Skeletal muscle satellite cell (primary cell): ENCODE results near the gene CCDC88C.

ENCODE experiments used
- H3K27me3 ChIP-seq: 2 replicates; pipeline ENCODE4 v1.7.0; 2013; ENCODE audit warnings: low read length; ENCODE audit not compliant: control insufficient read depth, insufficient read depth
- H3K36me3 ChIP-seq: 2 replicates; pipeline ENCODE4 v1.7.0; 2013; ENCODE audit warnings: mild to moderate bottlenecking, control low read depth, low read length; ENCODE audit not compliant: insufficient read depth
- H3K4me1 ChIP-seq: 2 replicates; pipeline ENCODE4 v1.7.0; 2013; ENCODE audit warnings: low read length; ENCODE audit not compliant: control insufficient read depth, insufficient read depth
- H3K4me2 ChIP-seq: 2 replicates; pipeline ENCODE4 v1.7.0; 2013; ENCODE audit warnings: mild to moderate bottlenecking, low read length
- H3K4me3 ChIP-seq: 2 replicates; pipeline ENCODE4 v1.7.0; 2013; ENCODE audit warnings: low read length
- H3K9ac ChIP-seq: 2 replicates; pipeline ENCODE4 v1.7.0; 2013; ENCODE audit warnings: mild to moderate bottlenecking, low read depth, low read length, moderate library complexity
- H3K9me3 ChIP-seq: replicated peaks from 2 replicates; pipeline ENCODE4 v1.7.0; 2013; ENCODE audit warnings: mild to moderate bottlenecking, control low read depth, low read length

Gene CCDC88C

GRCh38 chr14:91311284-91311662, 106.3 kb downstream of the CCDC88C start:
- no peaks in the 10 kb centered on the region for H3K9me3 ChIP-seq
- no peak overlapping the region for H3K4me3 ChIP-seq
- no peaks in the 10 kb centered on the region for H3K27me3 ChIP-seq
- H3K4me2 ChIP-seq, result no peak overlapping the region
- no peaks in the 10 kb centered on the region for H3K36me3 ChIP-seq
- H3K4me1 ChIP-seq, result no peaks in the 10 kb centered on the region
- no peak overlapping the region for H3K9ac ChIP-seq

- no peaks in the 10 kb centered on the region for H3K9me3 ChIP-seq
- H3K4me2 ChIP-seq, result no peak overlapping the region
- no peaks in the 10 kb centered on the region for H3K4me1 ChIP-seq
- H3K36me3 ChIP-seq, result no peaks in the 10 kb centered on the region
- H3K27me3 ChIP-seq, result no peaks in the 10 kb centered on the region
- no peak overlapping the region for H3K9ac ChIP-seq
- H3K4me3 ChIP-seq, result no peak overlapping the region
Observed at GRCh38 chr14:91310606-91311283, 106.9 kb downstream of the CCDC88C start.

- H3K27me3 ChIP-seq, result no peaks in the 10 kb centered on the region
- no peaks in the 10 kb centered on the region for H3K9me3 ChIP-seq
- no peaks in the 10 kb centered on the region for H3K36me3 ChIP-seq
- no peaks in the 10 kb centered on the region for H3K4me1 ChIP-seq
- H3K9ac ChIP-seq, result no peak overlapping the region
- no peak overlapping the region for H3K4me3 ChIP-seq
- H3K4me2 ChIP-seq, result no peak overlapping the region
Observed at GRCh38 chr14:91309756-91310280, 107.8 kb downstream of the CCDC88C start.

- H3K36me3 ChIP-seq, result no peaks in the 10 kb centered on the region
Observed at GRCh38 chr14:91308337-91308736, 109.3 kb downstream of the CCDC88C start.

GRCh38 chr14:91307652-91308051, 110.0 kb downstream of the CCDC88C start:
- Histone ChIP-seq H3K4me3 (no peak overlapping the region), H3K9me3 (no peaks in the 10 kb centered on the region), H3K36me3 (no peaks in the 10 kb centered on the region), H3K4me1 (no peaks in the 10 kb centered on the region), H3K27me3 (no peaks in the 10 kb centered on the region), H3K4me2 (no peak overlapping the region), H3K9ac (no peak overlapping the region)

More at GRCh38 chr14:91308337-91308736, 109.3 kb downstream of the CCDC88C start:
- H3K9ac ChIP-seq, result no peak overlapping the region
- no peak overlapping the region for H3K4me3 ChIP-seq
- H3K4me2 ChIP-seq, result no peak overlapping the region
- H3K4me1 ChIP-seq, result no peaks in the 10 kb centered on the region
- H3K27me3 ChIP-seq, result no peaks in the 10 kb centered on the region
- no peaks in the 10 kb centered on the region for H3K9me3 ChIP-seq

GRCh38 chr14:91307046-91307445, 110.6 kb downstream of the CCDC88C start:
- Histone ChIP-seq H3K4me1 (no peaks in the 10 kb centered on the region), H3K36me3 (no peaks in the 10 kb centered on the region), H3K9me3 (no peaks in the 10 kb centered on the region), H3K27me3 (no peaks in the 10 kb centered on the region), H3K4me3 (no peak overlapping the region), H3K9ac (no peak overlapping the region), H3K4me2 (no peak overlapping the region)

- no peak overlapping the region for H3K9ac ChIP-seq
- no peaks in the 10 kb centered on the region for H3K9me3 ChIP-seq
- no peak overlapping the region for H3K4me2 ChIP-seq
- no peaks in the 10 kb centered on the region for H3K27me3 ChIP-seq
- H3K4me1 ChIP-seq, result no peaks in the 10 kb centered on the region
- no peak overlapping the region for H3K4me3 ChIP-seq
- H3K36me3 ChIP-seq, result no peaks in the 10 kb centered on the region
Observed at GRCh38 chr14:91306547-91306946, 111.1 kb downstream of the CCDC88C start.

GRCh38 chr14:91305650-91306431, 111.8 kb downstream of the CCDC88C start:
- H3K4me3 ChIP-seq, result no peak overlapping the region
- H3K27me3 ChIP-seq, result no peaks in the 10 kb centered on the region
- H3K36me3 ChIP-seq, result no peaks in the 10 kb centered on the region
- no peaks in the 10 kb centered on the region for H3K4me1 ChIP-seq
- no peaks in the 10 kb centered on the region for H3K9me3 ChIP-seq
- no peak overlapping the region for H3K4me2 ChIP-seq
- no peak overlapping the region for H3K9ac ChIP-seq

- peaks cover under 1% of the 10 kb centered on the region for H3K27me3 ChIP-seq
- H3K4me1 ChIP-seq, result no peaks in the 10 kb centered on the region
- H3K9ac ChIP-seq, result no peak overlapping the region
- no peak overlapping the region for H3K4me2 ChIP-seq
- no peaks in the 10 kb centered on the region for H3K9me3 ChIP-seq
- H3K4me3 ChIP-seq, result no peak overlapping the region
- no peaks in the 10 kb centered on the region for H3K36me3 ChIP-seq
Observed at GRCh38 chr14:91303924-91304229, 113.7 kb downstream of the CCDC88C start.

- Histone ChIP-seq H3K9ac (no peak overlapping the region), H3K4me1 (no peaks in the 10 kb centered on the region), H3K9me3 (no peaks in the 10 kb centered on the region), H3K4me2 (no peak overlapping the region), H3K27me3 (peaks cover 4% of the 10 kb centered on the region), H3K36me3 (no peaks in the 10 kb centered on the region), H3K4me3 (no peak overlapping the region)
Observed at GRCh38 chr14:91303091-91303923, 114.3 kb downstream of the CCDC88C start.

GRCh38 chr14:91302391-91302790, 115.2 kb downstream of the CCDC88C start:
- Histone ChIP-seq H3K9ac (no peak overlapping the region), H3K9me3 (no peaks in the 10 kb centered on the region), H3K4me2 (no peak overlapping the region), H3K4me1 (no peaks in the 10 kb centered on the region), H3K4me3 (no peak overlapping the region), H3K27me3 (peaks cover 4% of the 10 kb centered on the region), H3K36me3 (no peaks in the 10 kb centered on the region)
